ENCODE results near the gene SHISAL2B. TPM values are rescaled to one million over a fixed set of nuclear protein-coding genes. Genes with fewer than 3 reads are reported as not detected.
A peak's percentile ranks its signal among the peaks of the same experiment; 100 is the strongest.

SHISAL2B gene
- total RNA-seq (not detected), polyA plus RNA-seq (1 to 10 TPM in 1 of 2 donors, not detected in 1; 1.5 TPM)
- long read RNA-seq, donor 1: 0 reads
- long read RNA-seq, donor 2, partial matches to known transcripts: 0 of 1 reads
- long read RNA-seq, donor 2, other reads (novel, unspliced or antisense): 0 of 1 reads
- long read RNA-seq, donor 3, partial matches to known transcripts: 0 of 2 reads
- long read RNA-seq, donor 3, other reads (novel, unspliced or antisense): 2 of 2 reads

DNA sequence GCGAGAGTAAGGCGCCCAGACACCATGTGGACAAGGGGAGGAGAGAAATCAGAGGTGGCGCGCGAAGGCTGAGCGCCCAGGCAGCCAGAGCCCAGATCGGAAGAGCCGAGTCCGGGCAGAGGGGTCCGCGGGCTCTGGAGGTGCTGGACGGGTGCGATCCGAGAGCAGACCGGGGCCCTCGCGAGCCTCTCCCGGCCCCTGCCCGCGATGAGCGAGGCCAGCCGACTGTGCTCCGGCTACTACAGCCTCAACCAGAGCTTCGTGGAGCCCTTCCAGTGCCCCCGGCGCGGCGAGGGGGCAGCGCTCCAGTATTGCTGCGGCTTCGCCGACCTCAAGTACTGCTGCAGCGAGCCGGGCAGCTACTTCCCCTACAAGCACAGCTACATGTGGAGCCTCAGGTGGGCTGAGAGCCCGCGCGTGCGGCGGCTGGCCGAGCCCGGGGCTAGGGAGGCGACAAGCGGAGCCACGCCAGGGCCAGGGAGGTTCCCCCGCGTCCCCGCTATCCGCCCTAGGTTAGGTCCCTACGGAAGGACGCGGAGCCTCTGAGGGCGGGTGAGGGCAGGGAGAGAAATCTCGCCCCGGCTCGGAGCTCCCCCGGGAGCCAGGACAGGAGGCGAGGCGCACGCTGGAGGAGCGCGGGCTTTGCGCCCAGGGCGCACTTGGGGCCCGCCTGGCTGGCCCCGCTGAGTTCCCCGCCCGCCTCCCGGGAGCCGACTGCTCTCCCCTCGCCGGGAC lies at the start of gene SHISAL2B:
Gene SHISAL2B (plus strand): TSS at position 87 of the 735 bp plus-strand sequence. CDS start 121 bp downstream, at position 208.
- H3K4me3 ChIP-seq: peak within 1 kb of the TSS; percentile 6

GRCh38 chr5:64644831-64645230 lies 45.5 kb upstream of the SHISAL2B start:
- no peak for TF ChIP-seq POLR2A (IDR thresholded peaks at IDR 0.05)
- TF ChIP-seq, protein P1, sequence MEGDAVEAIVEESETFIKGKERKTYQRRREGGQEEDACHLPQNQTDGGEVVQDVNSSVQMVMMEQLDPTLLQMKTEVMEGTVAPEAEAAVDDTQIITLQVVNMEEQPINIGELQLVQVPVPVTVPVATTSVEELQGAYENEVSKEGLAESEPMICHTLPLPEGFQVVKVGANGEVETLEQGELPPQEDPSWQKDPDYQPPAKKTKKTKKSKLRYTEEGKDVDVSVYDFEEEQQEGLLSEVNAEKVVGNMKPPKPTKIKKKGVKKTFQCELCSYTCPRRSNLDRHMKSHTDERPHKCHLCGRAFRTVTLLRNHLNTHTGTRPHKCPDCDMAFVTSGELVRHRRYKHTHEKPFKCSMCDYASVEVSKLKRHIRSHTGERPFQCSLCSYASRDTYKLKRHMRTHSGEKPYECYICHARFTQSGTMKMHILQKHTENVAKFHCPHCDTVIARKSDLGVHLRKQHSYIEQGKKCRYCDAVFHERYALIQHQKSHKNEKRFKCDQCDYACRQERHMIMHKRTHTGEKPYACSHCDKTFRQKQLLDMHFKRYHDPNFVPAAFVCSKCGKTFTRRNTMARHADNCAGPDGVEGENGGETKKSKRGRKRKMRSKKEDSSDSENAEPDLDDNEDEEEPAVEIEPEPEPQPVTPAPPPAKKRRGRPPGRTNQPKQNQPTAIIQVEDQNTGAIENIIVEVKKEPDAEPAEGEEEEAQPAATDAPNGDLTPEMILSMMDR (IDR thresholded peaks at IDR 0.05): no peak
- no peak for TF ChIP-seq EP300 (IDR thresholded peaks at IDR 0.05)
- peak overlapping the region in 1 of 2 donors; percentile 82 for H3K27ac ChIP-seq
- intact Hi-C loops (cut with DNase I): loop anchor here in 1 of 4 donors (5.0 kb wide), 1 partner anchor 837 kb away; the partner anchor contains the start of gene ADAMTS6
- H3K4me1 ChIP-seq (ENCODE audit: insufficient read depth): peaks cover 10% of the 10 kb centered on the region
- no peak for DNase-seq
- no peaks in the 10 kb centered on the region for H3K36me3 ChIP-seq
- no peaks in the 10 kb centered on the region for H3K27me3 ChIP-seq
- no peaks in the 10 kb centered on the region for H3K9me3 ChIP-seq
- H3K4me3 ChIP-seq: no peak overlapping the region

More for the DNA sequence above, at the start of gene SHISAL2B:
- Histone ChIP-seq H3K4me1 (ENCODE audit: insufficient read depth) (no peaks in the 10 kb centered on the region), H3K9me3 (peaks cover 0 to 5% of the 10 kb centered on the region in 2 donors), H3K36me3 (no peaks in the 10 kb centered on the region), H3K27me3 (no peaks in the 10 kb centered on the region), H3K27ac (no peak within 1 kb of the TSS)
- intact Hi-C loops (cut with DNase I): no loop called here
- DNase-seq: peak in 3 of 5 donors; percentile 22 to 45 (median 33)
- WGBS, 3 donors: 0 to 1% (median 0%) methylated on average over 58 to 71 of the region's 71 CpGs
- TF ChIP-seq POLR2A (IDR thresholded peaks at IDR 0.05) (no peak), EP300 (IDR thresholded peaks at IDR 0.05) (no peak)
- TF ChIP-seq, protein P1 (IDR thresholded peaks at IDR 0.05): no peak

GRCh38 chr5:64646169-64646568 lies 44.1 kb upstream of the SHISAL2B start:
- no peak overlapping the region for H3K27ac ChIP-seq
- intact Hi-C loops (cut with DNase I): no loop called here
- 83 to 91% (median 89%) methylated on average over 3 of the region's 3 CpGs for WGBS, 3 donors
- no peaks in the 10 kb centered on the region for H3K36me3 ChIP-seq
- no peaks in the 10 kb centered on the region for H3K27me3 ChIP-seq
- peaks cover 10% of the 10 kb centered on the region for H3K4me1 ChIP-seq (ENCODE audit: insufficient read depth)
- no peaks in the 10 kb centered on the region for H3K9me3 ChIP-seq
- DNase-seq: no peak
- TF ChIP-seq POLR2A (IDR thresholded peaks at IDR 0.05) (no peak), EP300 (IDR thresholded peaks at IDR 0.05) (no peak)
- TF ChIP-seq, protein P1 (IDR thresholded peaks at IDR 0.05): no peak
- H3K4me3 ChIP-seq: no peak overlapping the region

DNA sequence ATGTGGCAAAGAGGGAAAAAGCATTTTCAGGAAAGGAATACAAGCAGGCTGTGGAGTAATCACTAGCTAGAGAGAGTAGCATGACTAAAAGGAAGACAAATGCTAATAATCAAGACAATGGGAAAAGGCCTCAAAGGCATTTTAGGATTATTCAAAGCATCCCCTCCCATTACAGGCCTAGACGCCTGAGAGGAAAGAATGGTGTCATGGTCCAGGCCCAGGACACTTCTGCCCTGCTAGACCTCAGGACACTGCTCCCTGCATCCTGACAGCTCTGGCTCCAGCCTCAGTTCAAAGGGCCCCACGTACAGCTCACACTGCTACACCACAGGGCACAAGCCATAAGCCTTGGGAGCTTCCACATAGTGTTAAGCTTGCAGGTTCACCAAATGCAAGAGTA lies 40.8 kb upstream of the SHISAL2B start:
- Histone ChIP-seq H3K4me3 (no peak overlapping the region), H3K27ac (no peak overlapping the region), H3K4me1 (ENCODE audit: insufficient read depth) (peaks cover 9% of the 10 kb centered on the region), H3K9me3 (no peaks in the 10 kb centered on the region), H3K27me3 (no peaks in the 10 kb centered on the region), H3K36me3 (no peaks in the 10 kb centered on the region)
- intact Hi-C loops (cut with DNase I): no loop called here
- WGBS, 3 donors: 75 to 88% (median 86%) methylated on average over 2 of the region's 2 CpGs
- TF ChIP-seq POLR2A (IDR thresholded peaks at IDR 0.05): no peak
- TF ChIP-seq EP300 (IDR thresholded peaks at IDR 0.05): no peak
- TF ChIP-seq, protein P1 (IDR thresholded peaks at IDR 0.05): no peak
- DNase-seq: no peak

Measured in ovary (tissue), 10 donors.